SK-N-SH treated with all-trans-retinoic acid at 6 μM for 48 hours (cell line): Measurements from ENCODE around the gene REC114.

Source experiments
- ATAC-seq: fragments of 200-7000 bp; cut with Tn5 transposase; 3 replicates; pipeline ENCODE4 v1.9.1; 2020; ENCODE audit warnings: mild to moderate bottlenecking, moderate library complexity
- ARNTL ChIP-seq: fragments of 450-650 bp; formaldehyde crosslinking; IDR thresholded peaks from 2 replicates; pipeline ENCODE4 v1.5.0; 2020; ENCODE audit warnings: low read depth, mild to moderate bottlenecking, moderate library complexity, borderline replicate concordance
- BACH2 ChIP-seq: fragments of 250-450 bp; sonication (Bioruptor Pico); IDR thresholded peaks from 2 replicates; pipeline ENCODE4 v1.9.0; 2021; ENCODE audit warnings: mild to moderate bottlenecking, borderline replicate concordance
- CSDC2 ChIP-seq: fragments of 250-450 bp; sonication (Bioruptor Pico); IDR thresholded peaks from 2 replicates; pipeline ENCODE4 v1.5.0; 2020; ENCODE audit warnings: mild to moderate bottlenecking, moderate library complexity
- GLIS3 ChIP-seq: fragments of 250-450 bp; sonication (Bioruptor Pico); IDR thresholded peaks from 2 replicates; pipeline ENCODE4 v1.5.0; 2020; ENCODE audit warnings: mild to moderate bottlenecking, moderate library complexity
- ISL1 ChIP-seq: fragments of 250-450 bp; sonication (Bioruptor Pico); IDR thresholded peaks from 2 replicates; pipeline ENCODE4 v2.1.2; 2022; ENCODE audit warnings: mild to moderate bottlenecking, moderate library complexity
- OSR1 ChIP-seq: fragments of 250-450 bp; sonication (Bioruptor Pico); IDR thresholded peaks from 2 replicates; pipeline ENCODE4 v1.8.0; 2022; ENCODE audit warnings: moderate library complexity, mild to moderate bottlenecking, inconsistent platforms
- RARB ChIP-seq: fragments of 250-450 bp; sonication (Bioruptor Pico); IDR thresholded peaks from 2 replicates; pipeline ENCODE4 v1.8.0; 2021; ENCODE audit warnings: mild to moderate bottlenecking, moderate library complexity
- SNAI2 ChIP-seq: fragments of 250-450 bp; sonication (Bioruptor Pico); IDR thresholded peaks from 2 replicates; pipeline ENCODE4 v1.5.0; 2020; ENCODE audit warnings: mild to moderate bottlenecking, moderate library complexity
- TCF4 ChIP-seq: fragments of 250-450 bp; sonication (Bioruptor Pico); IDR thresholded peaks from 2 replicates; pipeline ENCODE4 v1.8.0; 2021; ENCODE audit warnings: mild to moderate bottlenecking, moderate library complexity, borderline replicate concordance
- TOX ChIP-seq: fragments of 250-450 bp; sonication (Bioruptor Pico); IDR thresholded peaks from 2 replicates; pipeline ENCODE4 v1.8.0; 2021; ENCODE audit warnings: mild to moderate bottlenecking, moderate library complexity, borderline replicate concordance
- ZC3H10 ChIP-seq: fragments of 250-450 bp; sonication (Bioruptor Pico); IDR thresholded peaks from 2 replicates; pipeline ENCODE4 v1.5.1; 2021; ENCODE audit warnings: mild to moderate bottlenecking, moderate library complexity
- ZFP3 ChIP-seq: fragments of 250-450 bp; sonication (Bioruptor Pico); IDR thresholded peaks from 2 replicates; pipeline ENCODE4 v1.5.0; 2020; ENCODE audit warnings: mild to moderate bottlenecking, moderate library complexity
- ZFP30 ChIP-seq: fragments of 450-650 bp; formaldehyde crosslinking; IDR thresholded peaks from 2 replicates; pipeline ENCODE4 v1.5.0; 2022; ENCODE audit warnings: mild to moderate bottlenecking, moderate library complexity
- ZNF565 ChIP-seq: fragments of 450-650 bp; formaldehyde crosslinking; conservative IDR thresholded peaks from 2 replicates; pipeline ENCODE4 v1.5.0; 2020; ENCODE audit warnings: low read depth, mild to moderate bottlenecking, moderate library complexity
- ZNF70 ChIP-seq: fragments of 450-650 bp; formaldehyde crosslinking; IDR thresholded peaks from 2 replicates; pipeline ENCODE4 v1.5.0; 2020; ENCODE audit warnings: mild to moderate bottlenecking, moderate library complexity
- TF ChIP-seq, protein P1 (sequence below): fragments of 250-450 bp; sonication (Bioruptor Pico); IDR thresholded peaks from 2 replicates; pipeline ENCODE4 v1.8.0; 2021; ENCODE audit warnings: low read depth, mild to moderate bottlenecking, moderate library complexity, borderline replicate concordance
- TF ChIP-seq, protein P2 (sequence below): fragments of 250-450 bp; sonication (Bioruptor Pico); IDR thresholded peaks from 2 replicates; pipeline ENCODE4 v1.5.1; 2021; ENCODE audit warnings: mild to moderate bottlenecking, moderate library complexity
- TF ChIP-seq, protein P3 (sequence below): fragments of 250-450 bp; sonication (Bioruptor Pico); IDR thresholded peaks from 2 replicates; pipeline ENCODE4 v1.5.0; 2020; ENCODE audit warnings: mild to moderate bottlenecking, moderate library complexity
- TF ChIP-seq, protein P4 (sequence below): fragments of 250-450 bp; sonication (Bioruptor Pico); IDR thresholded peaks from 2 replicates; pipeline ENCODE4 v1.8.0; 2020; ENCODE audit warnings: mild to moderate bottlenecking, moderate library complexity, borderline replicate concordance

Gene REC114

DNA sequence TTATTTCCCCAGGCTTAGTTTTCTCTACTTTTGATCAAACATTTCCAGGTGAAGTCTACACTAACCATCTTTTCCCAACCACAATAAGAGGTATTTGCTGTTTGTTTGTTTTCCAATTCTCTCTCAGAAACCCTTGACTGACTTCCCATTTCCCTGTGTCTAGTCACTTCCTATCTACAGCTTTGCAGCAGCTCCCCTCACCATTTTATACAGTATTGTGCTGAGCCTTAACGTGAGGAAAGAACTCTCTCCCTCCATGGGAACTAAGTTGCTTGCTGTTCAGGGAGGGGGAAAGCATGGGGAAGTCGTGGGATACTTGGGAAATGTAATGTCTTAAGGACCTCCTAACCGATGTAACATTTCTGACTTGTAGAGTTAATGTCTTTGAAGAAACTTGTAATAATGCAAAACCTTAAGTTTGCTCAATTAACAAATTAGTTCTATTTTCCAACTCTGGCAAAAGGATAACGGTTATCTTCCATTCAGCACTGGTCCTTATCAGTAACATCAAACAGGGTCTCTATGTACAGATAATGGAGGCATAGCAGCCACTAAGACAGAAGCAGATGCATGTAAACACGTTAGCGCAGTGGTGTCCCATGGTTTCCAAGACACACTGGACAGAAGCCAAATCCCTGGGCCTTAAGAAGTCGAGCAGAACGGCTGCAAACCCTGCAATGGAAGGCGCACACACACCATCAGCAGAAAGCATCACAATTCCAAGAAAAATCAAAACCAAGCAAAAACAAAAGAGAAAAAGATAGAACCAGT, 150.5 kb downstream of the REC114 start:
- no peak for ATAC-seq

DNA sequence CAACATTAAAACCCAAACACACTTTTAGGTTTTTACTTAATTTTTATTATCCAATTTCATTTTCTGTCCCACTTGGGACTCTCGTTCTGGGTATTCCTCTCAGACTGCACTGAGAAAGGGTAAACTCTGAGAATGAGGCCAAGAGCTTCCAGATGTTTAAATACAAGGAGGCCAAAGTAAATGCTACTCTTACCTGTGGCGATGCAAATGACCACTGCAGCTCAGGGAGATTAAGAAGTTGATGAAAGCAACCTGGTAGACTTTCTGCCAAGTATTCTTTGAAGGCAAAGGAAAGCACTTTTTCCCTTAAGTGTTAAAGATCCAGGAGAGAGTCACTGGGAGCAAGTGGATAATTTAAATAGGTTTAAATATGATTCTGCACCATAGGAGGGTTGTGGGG, 151.1 kb downstream of the REC114 start:
- no peak for ATAC-seq
- TF ChIP-seq ZFP3 (CRISPR knock-in tag): no peak
- TF ChIP-seq TCF4 (CRISPR knock-in tag): no peak
- no peak for TF ChIP-seq OSR1
- no peak for TF ChIP-seq ISL1 (CRISPR knock-in tag)
- no peak for TF ChIP-seq BACH2

More for the DNA sequence above, 150.5 kb downstream of the REC114 start:
- TF ChIP-seq ZFP30 (CRISPR knock-in tag) (no peak), TCF4 (CRISPR knock-in tag) (peak; percentile 65; the same call in 1 of the 2 replicates)

DNA sequence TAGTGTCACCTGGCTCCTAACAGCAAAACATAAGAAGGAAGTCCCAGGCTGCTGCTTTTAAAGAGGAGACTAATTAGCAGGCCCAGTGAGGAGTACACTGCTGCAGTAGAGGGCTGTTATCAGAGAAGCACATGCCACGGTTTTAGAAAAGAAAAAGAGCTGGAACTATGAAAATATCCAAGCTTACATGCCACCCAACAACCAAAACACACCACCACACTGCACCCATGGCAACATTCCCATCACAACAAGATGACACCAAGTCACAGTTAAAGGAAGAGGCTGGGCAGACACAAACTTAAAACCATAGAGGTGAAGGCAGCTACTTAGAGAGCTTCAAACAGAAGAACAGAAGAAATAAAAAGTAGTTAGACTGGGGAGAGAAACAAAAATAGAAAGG, 153.2 kb downstream of the REC114 start:
- TF ChIP-seq RARB (CRISPR knock-in tag): no peak

DNA sequence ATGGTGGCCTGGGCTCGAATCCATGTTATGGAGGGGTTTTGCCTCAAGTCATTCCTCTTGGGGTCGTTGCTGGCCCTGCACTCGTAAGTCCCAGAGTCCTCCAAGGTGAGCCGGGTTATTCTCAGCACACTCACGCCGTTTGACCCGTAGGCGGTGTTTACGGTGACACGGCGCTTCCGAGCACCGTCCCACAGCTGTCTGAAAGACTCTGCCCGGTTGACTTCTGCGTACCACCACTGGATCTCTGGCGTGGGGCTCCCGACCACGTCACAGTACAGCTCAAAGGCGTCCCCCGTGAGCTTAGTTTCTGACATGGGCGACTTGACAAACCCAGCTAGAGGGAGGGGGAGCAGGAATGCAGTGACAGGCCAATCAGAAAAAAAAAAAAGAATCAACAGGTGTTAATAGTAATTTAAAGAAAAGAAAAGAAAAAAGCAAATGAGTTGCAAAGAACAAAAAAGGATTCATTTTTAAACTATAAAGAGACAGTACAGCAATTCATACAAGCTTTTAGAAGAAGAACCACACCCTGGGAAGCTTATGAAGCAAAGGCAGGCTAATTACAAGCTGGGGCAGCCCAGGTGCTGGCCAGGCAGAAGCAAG, 154.2 kb downstream of the REC114 start:
- ATAC-seq: no peak
- TF ChIP-seq ZFP3 (CRISPR knock-in tag): no peak
- no peak for TF ChIP-seq ZNF565 (CRISPR knock-in tag)
- TF ChIP-seq SNAI2: no peak
- no peak for TF ChIP-seq ARNTL (CRISPR knock-in tag)
- no peak for TF ChIP-seq ISL1 (CRISPR knock-in tag)
- no peak for TF ChIP-seq RARB (CRISPR knock-in tag)
- TF ChIP-seq GLIS3 (CRISPR knock-in tag): no peak
- TF ChIP-seq, protein P1, sequence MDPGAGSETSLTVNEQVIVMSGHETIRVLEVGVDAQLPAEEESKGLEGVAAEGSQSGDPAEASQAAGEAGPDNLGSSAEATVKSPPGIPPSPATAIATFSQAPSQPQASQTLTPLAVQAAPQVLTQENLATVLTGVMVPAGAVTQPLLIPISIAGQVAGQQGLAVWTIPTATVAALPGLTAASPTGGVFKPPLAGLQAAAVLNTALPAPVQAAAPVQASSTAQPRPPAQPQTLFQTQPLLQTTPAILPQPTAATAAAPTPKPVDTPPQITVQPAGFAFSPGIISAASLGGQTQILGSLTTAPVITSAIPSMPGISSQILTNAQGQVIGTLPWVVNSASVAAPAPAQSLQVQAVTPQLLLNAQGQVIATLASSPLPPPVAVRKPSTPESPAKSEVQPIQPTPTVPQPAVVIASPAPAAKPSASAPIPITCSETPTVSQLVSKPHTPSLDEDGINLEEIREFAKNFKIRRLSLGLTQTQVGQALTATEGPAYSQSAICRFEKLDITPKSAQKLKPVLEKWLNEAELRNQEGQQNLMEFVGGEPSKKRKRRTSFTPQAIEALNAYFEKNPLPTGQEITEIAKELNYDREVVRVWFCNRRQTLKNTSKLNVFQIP: no peak
- no peak for TF ChIP-seq ZC3H10 (CRISPR knock-in tag)
- TF ChIP-seq ZNF70 (CRISPR knock-in tag): no peak
- TF ChIP-seq, protein P2, sequence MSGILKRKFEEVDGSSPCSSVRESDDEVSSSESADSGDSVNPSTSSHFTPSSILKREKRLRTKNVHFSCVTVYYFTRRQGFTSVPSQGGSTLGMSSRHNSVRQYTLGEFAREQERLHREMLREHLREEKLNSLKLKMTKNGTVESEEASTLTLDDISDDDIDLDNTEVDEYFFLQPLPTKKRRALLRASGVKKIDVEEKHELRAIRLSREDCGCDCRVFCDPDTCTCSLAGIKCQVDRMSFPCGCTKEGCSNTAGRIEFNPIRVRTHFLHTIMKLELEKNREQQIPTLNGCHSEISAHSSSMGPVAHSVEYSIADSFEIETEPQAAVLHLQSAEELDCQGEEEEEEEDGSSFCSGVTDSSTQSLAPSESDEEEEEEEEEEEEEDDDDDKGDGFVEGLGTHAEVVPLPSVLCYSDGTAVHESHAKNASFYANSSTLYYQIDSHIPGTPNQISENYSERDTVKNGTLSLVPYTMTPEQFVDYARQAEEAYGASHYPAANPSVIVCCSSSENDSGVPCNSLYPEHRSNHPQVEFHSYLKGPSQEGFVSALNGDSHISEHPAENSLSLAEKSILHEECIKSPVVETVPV (CRISPR knock-in tag): no peak
- TF ChIP-seq, protein P3, sequence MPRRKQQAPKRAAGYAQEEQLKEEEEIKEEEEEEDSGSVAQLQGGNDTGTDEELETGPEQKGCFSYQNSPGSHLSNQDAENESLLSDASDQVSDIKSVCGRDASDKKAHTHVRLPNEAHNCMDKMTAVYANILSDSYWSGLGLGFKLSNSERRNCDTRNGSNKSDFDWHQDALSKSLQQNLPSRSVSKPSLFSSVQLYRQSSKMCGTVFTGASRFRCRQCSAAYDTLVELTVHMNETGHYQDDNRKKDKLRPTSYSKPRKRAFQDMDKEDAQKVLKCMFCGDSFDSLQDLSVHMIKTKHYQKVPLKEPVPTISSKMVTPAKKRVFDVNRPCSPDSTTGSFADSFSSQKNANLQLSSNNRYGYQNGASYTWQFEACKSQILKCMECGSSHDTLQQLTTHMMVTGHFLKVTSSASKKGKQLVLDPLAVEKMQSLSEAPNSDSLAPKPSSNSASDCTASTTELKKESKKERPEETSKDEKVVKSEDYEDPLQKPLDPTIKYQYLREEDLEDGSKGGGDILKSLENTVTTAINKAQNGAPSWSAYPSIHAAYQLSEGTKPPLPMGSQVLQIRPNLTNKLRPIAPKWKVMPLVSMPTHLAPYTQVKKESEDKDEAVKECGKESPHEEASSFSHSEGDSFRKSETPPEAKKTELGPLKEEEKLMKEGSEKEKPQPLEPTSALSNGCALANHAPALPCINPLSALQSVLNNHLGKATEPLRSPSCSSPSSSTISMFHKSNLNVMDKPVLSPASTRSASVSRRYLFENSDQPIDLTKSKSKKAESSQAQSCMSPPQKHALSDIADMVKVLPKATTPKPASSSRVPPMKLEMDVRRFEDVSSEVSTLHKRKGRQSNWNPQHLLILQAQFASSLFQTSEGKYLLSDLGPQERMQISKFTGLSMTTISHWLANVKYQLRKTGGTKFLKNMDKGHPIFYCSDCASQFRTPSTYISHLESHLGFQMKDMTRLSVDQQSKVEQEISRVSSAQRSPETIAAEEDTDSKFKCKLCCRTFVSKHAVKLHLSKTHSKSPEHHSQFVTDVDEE (CRISPR knock-in tag): no peak
- TF ChIP-seq BACH2: no peak
- TF ChIP-seq OSR1: no peak
- TF ChIP-seq CSDC2 (CRISPR knock-in tag): no peak

More for the DNA sequence above, 153.2 kb downstream of the REC114 start:
- ATAC-seq: no peak

DNA sequence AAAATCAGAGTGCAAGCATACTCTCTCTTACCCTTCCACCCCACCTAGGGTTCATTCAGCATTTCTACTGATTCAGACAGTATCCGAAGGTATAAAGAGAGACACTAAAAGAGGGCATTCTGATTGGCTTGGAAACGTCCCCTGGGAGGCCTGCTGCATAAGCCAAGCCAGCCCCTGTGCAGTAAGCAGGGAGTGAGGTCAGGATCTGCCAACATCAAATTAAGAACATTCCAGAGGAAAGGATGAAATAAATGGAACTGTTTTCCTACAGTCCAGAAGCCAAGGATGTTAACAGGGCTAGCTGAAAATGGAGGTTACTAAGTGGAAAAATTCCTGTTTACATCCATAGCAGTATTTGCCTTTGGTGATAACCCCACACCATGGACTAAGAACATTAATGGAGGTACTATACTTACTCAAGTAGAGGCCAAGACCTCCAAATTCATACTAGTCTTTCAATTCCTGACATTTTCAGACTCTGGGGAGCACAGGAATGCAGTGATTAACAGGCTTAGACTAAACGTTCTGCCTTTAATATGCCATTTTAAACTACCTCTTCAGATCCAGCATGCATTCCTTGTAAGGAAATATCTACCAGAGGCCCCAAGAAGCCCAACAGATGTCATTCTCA, 155.7 kb downstream of the REC114 start:
- no peak for TF ChIP-seq ZC3H10 (CRISPR knock-in tag)
- TF ChIP-seq ZNF565 (CRISPR knock-in tag): no peak
- TF ChIP-seq ZNF70 (CRISPR knock-in tag): no peak
- TF ChIP-seq GLIS3 (CRISPR knock-in tag): no peak
- TF ChIP-seq, protein P3 (CRISPR knock-in tag): no peak
- no peak for TF ChIP-seq SNAI2
- TF ChIP-seq TOX (CRISPR knock-in tag): no peak
- TF ChIP-seq, protein P1: no peak
- TF ChIP-seq ZFP30 (CRISPR knock-in tag): no peak
- TF ChIP-seq, protein P4, sequence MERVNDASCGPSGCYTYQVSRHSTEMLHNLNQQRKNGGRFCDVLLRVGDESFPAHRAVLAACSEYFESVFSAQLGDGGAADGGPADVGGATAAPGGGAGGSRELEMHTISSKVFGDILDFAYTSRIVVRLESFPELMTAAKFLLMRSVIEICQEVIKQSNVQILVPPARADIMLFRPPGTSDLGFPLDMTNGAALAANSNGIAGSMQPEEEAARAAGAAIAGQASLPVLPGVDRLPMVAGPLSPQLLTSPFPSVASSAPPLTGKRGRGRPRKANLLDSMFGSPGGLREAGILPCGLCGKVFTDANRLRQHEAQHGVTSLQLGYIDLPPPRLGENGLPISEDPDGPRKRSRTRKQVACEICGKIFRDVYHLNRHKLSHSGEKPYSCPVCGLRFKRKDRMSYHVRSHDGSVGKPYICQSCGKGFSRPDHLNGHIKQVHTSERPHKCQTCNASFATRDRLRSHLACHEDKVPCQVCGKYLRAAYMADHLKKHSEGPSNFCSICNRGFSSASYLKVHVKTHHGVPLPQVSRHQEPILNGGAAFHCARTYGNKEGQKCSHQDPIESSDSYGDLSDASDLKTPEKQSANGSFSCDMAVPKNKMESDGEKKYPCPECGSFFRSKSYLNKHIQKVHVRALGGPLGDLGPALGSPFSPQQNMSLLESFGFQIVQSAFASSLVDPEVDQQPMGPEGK (CRISPR knock-in tag): no peak
- no peak for TF ChIP-seq RARB (CRISPR knock-in tag)
- TF ChIP-seq TCF4 (CRISPR knock-in tag): no peak
- no peak; the same call in 1 of the 3 replicates for ATAC-seq
